ENCODE measurements around the gene OPCML.

The OPCML gene

GRCh38 chr11:133122256-133122655 is 410.0 kb downstream of the OPCML start:
- in situ Hi-C loops (cut with HindIII; ENCODE audit: low pct_ligation_motif_present, low sequenced_read_pairs), result no loop called here
- TF ChIP-seq, protein P1, sequence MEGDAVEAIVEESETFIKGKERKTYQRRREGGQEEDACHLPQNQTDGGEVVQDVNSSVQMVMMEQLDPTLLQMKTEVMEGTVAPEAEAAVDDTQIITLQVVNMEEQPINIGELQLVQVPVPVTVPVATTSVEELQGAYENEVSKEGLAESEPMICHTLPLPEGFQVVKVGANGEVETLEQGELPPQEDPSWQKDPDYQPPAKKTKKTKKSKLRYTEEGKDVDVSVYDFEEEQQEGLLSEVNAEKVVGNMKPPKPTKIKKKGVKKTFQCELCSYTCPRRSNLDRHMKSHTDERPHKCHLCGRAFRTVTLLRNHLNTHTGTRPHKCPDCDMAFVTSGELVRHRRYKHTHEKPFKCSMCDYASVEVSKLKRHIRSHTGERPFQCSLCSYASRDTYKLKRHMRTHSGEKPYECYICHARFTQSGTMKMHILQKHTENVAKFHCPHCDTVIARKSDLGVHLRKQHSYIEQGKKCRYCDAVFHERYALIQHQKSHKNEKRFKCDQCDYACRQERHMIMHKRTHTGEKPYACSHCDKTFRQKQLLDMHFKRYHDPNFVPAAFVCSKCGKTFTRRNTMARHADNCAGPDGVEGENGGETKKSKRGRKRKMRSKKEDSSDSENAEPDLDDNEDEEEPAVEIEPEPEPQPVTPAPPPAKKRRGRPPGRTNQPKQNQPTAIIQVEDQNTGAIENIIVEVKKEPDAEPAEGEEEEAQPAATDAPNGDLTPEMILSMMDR (IDR thresholded peaks at IDR 0.05; ENCODE audit: low read depth, low read length, missing control alignments), result no peak
- Histone ChIP-seq H3K36me3 (replicated peaks) (no peaks in the 10 kb centered on the region), H3K27ac (no peak overlapping the region), H3K4me3 (ENCODE audit: low read depth, low read length) (no peak overlapping the region), H3K27me3 (replicated peaks) (no peaks in the 10 kb centered on the region)
- DNase-seq, result no peak

- H3K36me3 ChIP-seq (replicated peaks), result no peaks in the 10 kb centered on the region
- no peak overlapping the region for H3K27ac ChIP-seq
- no peak for DNase-seq
- H3K4me3 ChIP-seq (ENCODE audit: low read depth, low read length), result no peak overlapping the region
- in situ Hi-C loops (cut with HindIII; ENCODE audit: low pct_ligation_motif_present, low sequenced_read_pairs), result no loop called here
- TF ChIP-seq, protein P1 (IDR thresholded peaks at IDR 0.05; ENCODE audit: low read depth, low read length, missing control alignments), result no peak
- H3K27me3 ChIP-seq (replicated peaks), result no peaks in the 10 kb centered on the region
These were observed 413.6 kb downstream of the OPCML start for GRCh38 chr11:133118563-133119268.

- in situ Hi-C loops (cut with HindIII; ENCODE audit: low pct_ligation_motif_present, low sequenced_read_pairs), result no loop called here
These were observed 417.2 kb downstream of the OPCML start for GRCh38 chr11:133115099-133115498.

GRCh38 chr11:133107763-133108162 is 424.5 kb downstream of the OPCML start:
- H3K36me3 ChIP-seq (replicated peaks), result no peaks in the 10 kb centered on the region
- H3K27ac ChIP-seq, result no peak overlapping the region
- DNase-seq, result no peak
- in situ Hi-C loops (cut with HindIII; ENCODE audit: low pct_ligation_motif_present, low sequenced_read_pairs), result no loop called here
- no peaks in the 10 kb centered on the region for H3K27me3 ChIP-seq (replicated peaks)
- TF ChIP-seq, protein P1 (IDR thresholded peaks at IDR 0.05; ENCODE audit: low read depth, low read length, missing control alignments), result no peak
- H3K4me3 ChIP-seq (ENCODE audit: low read depth, low read length), result no peak overlapping the region

More at GRCh38 chr11:133115099-133115498, 417.2 kb downstream of the OPCML start:
- H3K4me3 ChIP-seq (ENCODE audit: low read depth, low read length), result no peak overlapping the region
- TF ChIP-seq, protein P1 (IDR thresholded peaks at IDR 0.05; ENCODE audit: low read depth, low read length, missing control alignments), result no peak
- no peak for DNase-seq
- H3K36me3 ChIP-seq (replicated peaks), result no peaks in the 10 kb centered on the region
- H3K27ac ChIP-seq, result no peak overlapping the region
- no peaks in the 10 kb centered on the region for H3K27me3 ChIP-seq (replicated peaks)

- in situ Hi-C loops (cut with HindIII; ENCODE audit: low pct_ligation_motif_present, low sequenced_read_pairs), result no loop called here
These were observed 425.2 kb downstream of the OPCML start for GRCh38 chr11:133107136-133107535.

More at GRCh38 chr11:133107136-133107535, 425.2 kb downstream of the OPCML start:
- Histone ChIP-seq H3K27ac (no peak overlapping the region), H3K36me3 (replicated peaks) (no peaks in the 10 kb centered on the region), H3K4me3 (ENCODE audit: low read depth, low read length) (no peak overlapping the region), H3K27me3 (replicated peaks) (no peaks in the 10 kb centered on the region)
- DNase-seq, result no peak
- TF ChIP-seq, protein P1 (IDR thresholded peaks at IDR 0.05; ENCODE audit: low read depth, low read length, missing control alignments), result no peak
